H1 (cell line): ENCODE measurements around the gene MDM1. TPM values are rescaled to one million over a fixed set of nuclear protein-coding genes. Genes with fewer than 3 reads are reported as not detected.

Experiments
- CTCF ChIA-PET: fragments of 300-600 bp; sonication (Branson Sonifier 250); formaldehyde crosslinking; loops from one replicate; lab custom pipeline; 2021; ENCODE audit not compliant: partially characterized antibody; lab: Charles Lee
- POLR2A ChIA-PET: fragments of 300-600 bp; sonication (Branson Sonifier 250); formaldehyde crosslinking; loops from one replicate; lab custom pipeline; 2021; ENCODE audit warnings: inconsistent platforms; ENCODE audit not compliant: partially characterized antibody; lab: Charles Lee
- DNase-seq, 2 experiments: peaks; one replicate each; pipeline versions ENCODE4 v3.0.0 to v3.0.0-alpha.2; 2010 to 2022; ENCODE audit warnings: low spot score in 2 of 2, low read depth in 1 of 2, mixed read lengths in 1 of 2
- FAIRE-seq: peaks from 2 replicates; lab custom pipeline; 2011; peaks lifted over from hg19 to GRCh38; lab: Jason Lieb, UNC
- H2AFZ ChIP-seq: 2 replicates; pipeline ENCODE4 v1.8.1; 2012; ENCODE audit warnings: low read length, inconsistent platforms
- H2AK5ac ChIP-seq: 2 replicates; pipeline ENCODE4 v1.6.1; 2013; ENCODE audit warnings: low read depth, low read length
- H2BK120ac ChIP-seq: replicated peaks from 2 replicates; pipeline ENCODE3; 2013; ENCODE audit warnings: low read depth, low read length, inconsistent platforms
- H2BK12ac ChIP-seq: 2 replicates; pipeline ENCODE4 v1.6.1; 2013; ENCODE audit warnings: low read depth, low read length
- H2BK15ac ChIP-seq: 2 replicates; pipeline ENCODE4 v1.6.1; 2013; ENCODE audit warnings: low read length
- H2BK20ac ChIP-seq: 2 replicates; pipeline ENCODE4 v1.6.1; 2013; ENCODE audit warnings: low read length
- H2BK5ac ChIP-seq: 2 replicates; pipeline ENCODE4 v1.6.1; 2013; ENCODE audit warnings: low read depth, low read length
- H3K14ac ChIP-seq: 2 replicates; pipeline ENCODE4 v1.6.1; 2013; ENCODE audit warnings: inconsistent platforms; ENCODE audit not compliant: insufficient read length
- H3K18ac ChIP-seq: 2 replicates; pipeline ENCODE4 v1.6.1; 2013; ENCODE audit warnings: low read length; ENCODE audit errors: extremely low read depth
- H3K23ac ChIP-seq: 2 replicates; pipeline ENCODE4 v1.6.1; 2013; ENCODE audit warnings: inconsistent platforms; ENCODE audit not compliant: insufficient read length
- H3K23me2 ChIP-seq: 2 replicates; pipeline ENCODE4 v1.6.1; 2013; ENCODE audit warnings: low read depth, low read length
- H3K27ac ChIP-seq: 2 replicates; pipeline ENCODE4 v1.6.1; 2011; ENCODE audit warnings: low read depth, low read length, inconsistent platforms
- H3K27me3 ChIP-seq, 4 experiments: replicated peaks in 1 of 4; 1 replicate in 1 of 4; 2 replicates in 3 of 4; pipeline versions ENCODE4 v1.6.1 to v1.8.1; 2011 to 2013; ENCODE audit warnings: low read length in 3 of 4, mild to moderate bottlenecking in 3 of 4, inconsistent platforms in 2 of 4, mixed read lengths in 2 of 4, moderate library complexity in 1 of 4; ENCODE audit not compliant: control insufficient read depth in 3 of 4, insufficient read depth in 3 of 4; ENCODE audit errors: extremely low read depth in 1 of 4
- H3K36me3 ChIP-seq, 4 experiments: 2 replicates each; pipeline versions ENCODE4 v1.6.1 to v1.8.1; 2011 to 2013; ENCODE audit warnings: mild to moderate bottlenecking in 4 of 4, low read length in 3 of 4, moderate library complexity in 2 of 4, control low read depth in 1 of 4, inconsistent platforms in 1 of 4; ENCODE audit not compliant: insufficient read depth in 4 of 4, control insufficient read depth in 2 of 4
- H3K4ac ChIP-seq: replicated peaks from 2 replicates; pipeline ENCODE3; 2013; ENCODE audit warnings: low read length, low read depth, mixed read lengths, inconsistent platforms; ENCODE audit not compliant: insufficient read length
- H3K4me1 ChIP-seq, 4 experiments: replicated peaks in 1 of 4; 1 replicate in 1 of 4; 2 replicates in 3 of 4; pipeline versions ENCODE4 v1.6.1 to v1.8.1; 2011 to 2013; ENCODE audit warnings: low read length in 3 of 4, inconsistent platforms in 2 of 4, mixed read lengths in 1 of 4; ENCODE audit not compliant: insufficient read depth in 4 of 4, control insufficient read depth in 3 of 4
- H3K4me2 ChIP-seq, 2 experiments: 2 replicates each; pipeline versions ENCODE4 v1.6.1 to v1.8.1; 2011 to 2013; ENCODE audit warnings: low read depth in 2 of 2, low read length in 2 of 2, control low read depth in 1 of 2, inconsistent platforms in 1 of 2, mild to moderate bottlenecking in 1 of 2; ENCODE audit not compliant: insufficient read depth in 1 of 2
- H3K4me3 ChIP-seq, 4 experiments: fragments of 200-600, 300-600 bp in 1 of 4; sonication (generic), shearing (Covaris generic), sonication (Bioruptor Twin) in 1 of 4; 2 replicates each; pipeline versions ENCODE4 v1.5.1 to v1.8.1; 2011 to 2016; ENCODE audit warnings: low read length in 4 of 4, low read depth in 3 of 4, control low read depth in 2 of 4, inconsistent platforms in 2 of 4, mild to moderate bottlenecking in 2 of 4, mixed read lengths in 1 of 4, moderate library complexity in 1 of 4; ENCODE audit not compliant: insufficient read depth in 2 of 4; ENCODE audit errors: extremely low read depth in 1 of 4
- H3K56ac ChIP-seq: replicated peaks from 2 replicates; pipeline ENCODE3; 2013; ENCODE audit warnings: low read depth, mild to moderate bottlenecking, mixed read lengths, low read length, inconsistent platforms; ENCODE audit not compliant: insufficient read length
- H3K79me1 ChIP-seq: 2 replicates; pipeline ENCODE4 v1.6.1; 2013; ENCODE audit warnings: low read depth, low read length, control low read depth
- H3K79me2 ChIP-seq, 2 experiments: 2 replicates each; pipeline versions ENCODE4 v1.6.1 to v1.8.1; 2012 to 2013; ENCODE audit warnings: low read length in 2 of 2, mild to moderate bottlenecking in 2 of 2, inconsistent platforms in 1 of 2; ENCODE audit not compliant: insufficient read depth in 2 of 2, control insufficient read depth in 1 of 2
- H3K9ac ChIP-seq, 4 experiments: replicated peaks in 1 of 4; 1 replicate in 1 of 4; 2 replicates in 3 of 4; pipeline versions ENCODE4 v1.6.1 to v1.8.1; 2011 to 2013; ENCODE audit warnings: low read depth in 3 of 4, low read length in 3 of 4, control low read depth in 2 of 4, mild to moderate bottlenecking in 2 of 4, moderate library complexity in 2 of 4, inconsistent platforms in 1 of 4; ENCODE audit errors: extremely low read depth in 1 of 4
- H3K9me3 ChIP-seq, 2 experiments: 2 replicates each; pipeline versions ENCODE4 v1.6.1 to v1.8.1; 2012 to 2013; ENCODE audit warnings: mild to moderate bottlenecking in 2 of 2, moderate library complexity in 2 of 2, control low read depth in 1 of 2, inconsistent platforms in 1 of 2, low read depth in 1 of 2, low read length in 1 of 2, mixed read lengths in 1 of 2; ENCODE audit not compliant: insufficient read depth in 2 of 2
- H4K20me1 ChIP-seq, 2 experiments: replicated peaks in 1 of 2; 2 replicates each; pipeline versions ENCODE3 to v1.8.1; 2011 to 2013; ENCODE audit warnings: inconsistent platforms in 2 of 2, low read length in 2 of 2, mild to moderate bottlenecking in 1 of 2; ENCODE audit not compliant: insufficient read depth in 2 of 2, control insufficient read depth in 1 of 2
- H4K5ac ChIP-seq: 2 replicates; pipeline ENCODE4 v1.6.1; 2013; ENCODE audit warnings: low read length, low read depth, mixed read lengths, inconsistent platforms; ENCODE audit not compliant: insufficient read length
- H4K8ac ChIP-seq: 2 replicates; pipeline ENCODE4 v1.8.0; 2013; ENCODE audit warnings: mild to moderate bottlenecking, moderate library complexity, low read length, inconsistent platforms; ENCODE audit not compliant: insufficient read depth; ENCODE audit errors: extremely low read depth
- H4K91ac ChIP-seq: replicated peaks from 2 replicates; pipeline ENCODE3; 2013; ENCODE audit warnings: low read length, mixed read lengths, inconsistent platforms; ENCODE audit not compliant: insufficient read length
- BCL11A ChIP-seq, 2 experiments: IDR thresholded peaks; one replicate each; pipeline ENCODE4 v1.6.1; 2011; ENCODE audit warnings: low read depth in 2 of 2, low read length in 2 of 2, mild to moderate bottlenecking in 2 of 2
- BRCA1 ChIP-seq: IDR thresholded peaks from 2 replicates; pipeline ENCODE4 v1.6.1; 2012; ENCODE audit warnings: low read depth, low read length, improper control_type of control experiment
- CBX8 ChIP-seq: fragments of 300-800, 300-1000 bp; sonication (generic); IDR thresholded peaks from 2 replicates; pipeline ENCODE4 v1.7.1; 2016; ENCODE audit warnings: low read depth, low read length, borderline replicate concordance
- EZH2 ChIP-seq: fragments of 200-600 bp; sonication (generic); IDR thresholded peaks from 2 replicates; pipeline ENCODE4 v1.7.1; 2012; ENCODE audit warnings: low read depth, mild to moderate bottlenecking, moderate library complexity, low read length, inconsistent platforms; ENCODE audit not compliant: severe bottlenecking
- GABPA ChIP-seq: IDR thresholded peaks from 2 replicates; pipeline ENCODE4 v1.6.1; 2011; ENCODE audit warnings: mild to moderate bottlenecking, low read length, moderate library complexity, borderline replicate concordance; ENCODE audit not compliant: insufficient read depth
- HDAC2 ChIP-seq, 2 experiments: fragments of 300-600 bp in 1 of 2; sonication (generic) in 1 of 2; IDR thresholded peaks; 2 replicates each; pipeline ENCODE4 v1.6.1; 2011 to 2012; ENCODE audit warnings: low read depth in 2 of 2, low read length in 2 of 2, mild to moderate bottlenecking in 2 of 2, moderate library complexity in 2 of 2, borderline replicate concordance in 1 of 2, inconsistent platforms in 1 of 2
- JUND ChIP-seq: IDR thresholded peaks from 2 replicates; pipeline ENCODE4 v1.6.1; 2011; ENCODE audit warnings: mild to moderate bottlenecking, improper control_type of control experiment, low read length
- KDM5A ChIP-seq: fragments of 200-600 bp; IDR thresholded peaks from 2 replicates; pipeline ENCODE4 v1.7.1; 2012; ENCODE audit warnings: mild to moderate bottlenecking, low read length, inconsistent platforms, mixed read lengths
- MAX ChIP-seq: IDR thresholded peaks from 2 replicates; pipeline ENCODE4 v1.6.1; 2012; ENCODE audit warnings: inconsistent platforms
- POLR2AphosphoS5 ChIP-seq: IDR thresholded peaks from 2 replicates; pipeline ENCODE4 v1.6.1; 2011; ENCODE audit warnings: low read depth, low read length
- SIRT6 ChIP-seq: IDR thresholded peaks from one replicate; pipeline ENCODE4 v1.7.1; 2012; ENCODE audit warnings: low read length, inconsistent platforms
- TAF1 ChIP-seq: IDR thresholded peaks from 2 replicates; pipeline ENCODE4 v1.6.1; 2011; ENCODE audit warnings: mild to moderate bottlenecking, low read depth, low read length
- USF2 ChIP-seq: IDR thresholded peaks from 2 replicates; pipeline ENCODE4 v1.6.1; 2011; ENCODE audit warnings: low read length, improper control_type of control experiment
- YY1 ChIP-seq: IDR thresholded peaks from 2 replicates; pipeline ENCODE4 v1.6.1; 2011; ENCODE audit warnings: low read depth, mild to moderate bottlenecking, low read length
- ZNF274 ChIP-seq: IDR thresholded peaks from 2 replicates; pipeline ENCODE4 v1.7.0; 2012; ENCODE audit warnings: low read length, borderline replicate concordance; ENCODE audit errors: extremely low read depth
- polyA plus RNA-seq, 7 experiments: library from polyadenylated mRNA; depleted of rRNA in 3 of 7; stranded (reverse) in 5 of 7; unstranded in 2 of 7; fragments of >200 nt in 5 of 7; fragments of 200-250 nt in 2 of 7; gene quantifications; 1 replicate in 5 of 7; 2 replicates in 1 of 7; 4 replicates in 1 of 7; pipeline versions ENCODE4 v1.2.1 to v1.2.3, GENCODE V29; 2011 to 2013; ENCODE audit warnings: missing spikeins in 2 of 7, mixed read lengths in 2 of 7
- total RNA-seq: library from RNA; stranded (reverse); fragmentation: NEBNext Ultra II Directional; extraction: Animal tissue kit (Norgen Biotek cat#: 25700); gene quantifications from 2 replicates; pipeline ENCODE4 v1.2.1, GENCODE V29; 2021

MDM1 gene
- total and polyA plus RNA-seq, 2 of the 8 experiments (the other 6 are each of a cell fraction or from before 2014, with no cell fraction given), result 3.1 to 10.7 TPM

GRCh38 chr12:68268967-68269366, 63.2 kb downstream of the MDM1 start:
- Histone ChIP-seq H4K8ac (no peak overlapping the region), H2AK5ac (no peak overlapping the region), H4K91ac (no peak overlapping the region), H3K36me3 (no peaks in the 10 kb centered on the region), H3K56ac (no peak overlapping the region), H3K4me1 (no peaks in the 10 kb centered on the region), H3K79me2 (no peaks in the 10 kb centered on the region), H2BK20ac (no peak overlapping the region), H3K9ac (no peak overlapping the region), H4K20me1 (no peaks in the 10 kb centered on the region), H2BK12ac (no peak overlapping the region), H4K5ac (no peak overlapping the region), H2BK5ac (no peak overlapping the region), H3K27me3 (no peaks in the 10 kb centered on the region), H3K27ac (no peak overlapping the region), H3K23me2 (no peaks in the 10 kb centered on the region), H3K4ac (no peak overlapping the region), H3K23ac (no peak overlapping the region), H3K9me3 (no peaks in the 10 kb centered on the region), H3K14ac (no peak overlapping the region), H2BK120ac (no peak overlapping the region), H3K4me2 (no peak overlapping the region), H3K18ac (no peak overlapping the region), H2BK15ac (no peak overlapping the region), H3K79me1 (no peaks in the 10 kb centered on the region), H3K4me3 (no peak overlapping the region), H2AFZ (no peak overlapping the region)
- no peak for FAIRE-seq
- POLR2A ChIA-PET, result no interaction called here
- DNase-seq, result no peak
- CTCF ChIA-PET, result interaction anchor here (0.8 kb wide), 1 partner anchor 46 kb away, joined by 3 read pairs; no protein-coding TSS in a partner anchor
- TF ChIP-seq TAF1 (no peak), USF2 (no peak), SIRT6 (no peak), EZH2 (no peak), JUND (no peak), HDAC2 (IDR thresholded peaks at IDR 0.05; ENCODE audit: borderline replicate concordance in 1 of 2, low read depth in 2 of 2, low read length in 2 of 2) (no peak), CBX8 (no peak), BCL11A (IDR thresholded peaks at IDR 0.05; ENCODE audit: low read depth in 2 of 2, low read length in 2 of 2) (no peak), POLR2AphosphoS5 (no peak), GABPA (no peak), KDM5A (no peak), ZNF274 (no peak), YY1 (no peak), MAX (no peak), BRCA1 (no peak)
